DOHH2 (cell line): ENCODE data around the gene CCDC61.

Experiments
- EZH2phosphoT487 ChIP-seq: fragments of 200-600 bp; sonication (generic); IDR thresholded peaks from 2 replicates; pipeline ENCODE4 v1.6.1; 2017; ENCODE audit warnings: borderline replicate concordance, mild to moderate bottlenecking, antibody characterized with exemption, low read length, moderate library complexity, mixed read lengths
- TF ChIP-seq, protein P1 (sequence below): fragments of 200-600 bp; sonication (generic); IDR thresholded peaks from one replicate; pipeline ENCODE4 v1.5.1; 2014; ENCODE audit warnings: antibody characterized with exemption, mild to moderate bottlenecking, low read depth, low read length; ENCODE audit not compliant: poor library complexity, severe bottlenecking

DNA sequence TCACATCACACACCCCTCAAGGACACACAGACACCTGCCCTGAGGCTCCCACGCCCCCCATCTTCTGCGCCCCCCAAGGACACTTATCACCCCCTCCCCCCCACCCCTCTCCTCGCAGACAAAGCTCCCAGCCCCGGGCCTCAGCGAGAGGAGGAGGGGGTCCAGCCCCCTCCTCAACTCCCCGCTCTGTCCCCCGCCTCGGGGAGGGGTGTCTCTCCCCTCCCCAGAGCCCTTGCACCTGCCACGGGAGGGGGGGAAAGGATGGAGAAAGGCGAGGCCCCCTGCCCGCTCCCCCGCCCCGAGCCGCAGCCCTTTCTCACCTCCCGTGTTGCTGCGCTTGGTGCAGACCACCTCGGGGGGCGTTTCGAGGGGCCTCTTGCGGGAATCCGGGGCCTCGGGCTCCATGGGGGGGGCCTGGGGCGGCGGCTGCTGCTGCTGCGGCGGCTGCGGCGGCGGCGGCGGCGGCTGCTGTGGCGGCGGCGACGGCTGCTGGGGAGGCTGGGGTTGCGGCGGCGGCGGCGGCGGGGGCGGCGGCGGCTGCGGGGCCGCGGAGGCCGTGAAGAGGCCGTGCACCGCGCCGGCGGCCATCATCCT is 22.2 kb upstream of the CCDC61 start:
- no peak for TF ChIP-seq EZH2phosphoT487
- TF ChIP-seq, protein P1, sequence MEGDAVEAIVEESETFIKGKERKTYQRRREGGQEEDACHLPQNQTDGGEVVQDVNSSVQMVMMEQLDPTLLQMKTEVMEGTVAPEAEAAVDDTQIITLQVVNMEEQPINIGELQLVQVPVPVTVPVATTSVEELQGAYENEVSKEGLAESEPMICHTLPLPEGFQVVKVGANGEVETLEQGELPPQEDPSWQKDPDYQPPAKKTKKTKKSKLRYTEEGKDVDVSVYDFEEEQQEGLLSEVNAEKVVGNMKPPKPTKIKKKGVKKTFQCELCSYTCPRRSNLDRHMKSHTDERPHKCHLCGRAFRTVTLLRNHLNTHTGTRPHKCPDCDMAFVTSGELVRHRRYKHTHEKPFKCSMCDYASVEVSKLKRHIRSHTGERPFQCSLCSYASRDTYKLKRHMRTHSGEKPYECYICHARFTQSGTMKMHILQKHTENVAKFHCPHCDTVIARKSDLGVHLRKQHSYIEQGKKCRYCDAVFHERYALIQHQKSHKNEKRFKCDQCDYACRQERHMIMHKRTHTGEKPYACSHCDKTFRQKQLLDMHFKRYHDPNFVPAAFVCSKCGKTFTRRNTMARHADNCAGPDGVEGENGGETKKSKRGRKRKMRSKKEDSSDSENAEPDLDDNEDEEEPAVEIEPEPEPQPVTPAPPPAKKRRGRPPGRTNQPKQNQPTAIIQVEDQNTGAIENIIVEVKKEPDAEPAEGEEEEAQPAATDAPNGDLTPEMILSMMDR = no peak
